Transverse colon (tissue), 4 donors: ENCODE data around the gene FAM107A. TPM values are rescaled to one million over a fixed set of nuclear protein-coding genes. Genes with fewer than 3 reads are reported as not detected.

Source experiments
- DNase-seq: peaks from one replicate; pipeline ENCODE4 v3.0.0-alpha.2; 2019
- H3K27ac ChIP-seq, 4 donors: fragments of 200-600 bp; sonication (generic); 2 replicates each; pipeline ENCODE4 v1.5.1; 2016 to 2018; ENCODE audit warnings: inconsistent platforms in 4 of 4
- H3K27me3 ChIP-seq: fragments of 200-600 bp; sonication (generic); 2 replicates; pipeline ENCODE4 v1.5.1; 2017; ENCODE audit warnings: inconsistent platforms
- H3K36me3 ChIP-seq, 4 donors: fragments of 200-600 bp; sonication (generic); 2 replicates each; pipeline ENCODE4 v1.5.1; 2017 to 2019; ENCODE audit warnings: inconsistent platforms in 4 of 4
- H3K4me1 ChIP-seq, 4 donors: fragments of 200-600 bp; sonication (generic); 2 replicates each; pipeline ENCODE4 v1.5.1; 2017 to 2020; ENCODE audit warnings: inconsistent platforms in 4 of 4
- H3K4me3 ChIP-seq, 4 donors: fragments of 200-600 bp; sonication (generic); 1 replicate in 1 of 4; 2 replicates in 3 of 4; pipeline versions ENCODE4 v1.5.1 to v1.6.1; 2017 to 2019; ENCODE audit warnings: inconsistent platforms in 4 of 4
- H3K9me3 ChIP-seq, 2 donors: fragments of 200-600 bp; sonication (generic); 2 replicates each; pipeline ENCODE4 v1.5.1; 2017 to 2019; ENCODE audit warnings: inconsistent platforms in 2 of 2
- CTCF ChIP-seq, 5 experiments: fragments of 200-600 bp in 3 of 5; fragments of 450-650 bp in 2 of 5; sonication (generic) in 3 of 5; IDR thresholded peaks; 1 replicate in 2 of 5; 2 replicates in 3 of 5; pipeline ENCODE4 v1.5.1; 2016 to 2017; ENCODE audit warnings: antibody characterized with exemption in 5 of 5, inconsistent platforms in 3 of 5, mild to moderate bottlenecking in 2 of 5, moderate library complexity in 1 of 5
- EP300 ChIP-seq: sonication (generic); formaldehyde crosslinking; IDR thresholded peaks from one replicate; pipeline ENCODE4 v1.6.1; 2017; ENCODE audit warnings: antibody characterized with exemption, low read depth
- POLR2A ChIP-seq: fragments of 450-650 bp; IDR thresholded peaks from one replicate; pipeline ENCODE4 v1.6.1; 2016; ENCODE audit warnings: antibody characterized with exemption, mild to moderate bottlenecking, moderate library complexity
- POLR2AphosphoS5 ChIP-seq, 3 donors: sonication (generic); formaldehyde crosslinking; IDR thresholded peaks; one replicate each; pipeline ENCODE4 v1.6.1; 2016; ENCODE audit warnings: antibody characterized with exemption in 3 of 3
- WGBS, 2 donors: methylation state at CpG; one replicate each; pipeline ENCODE4 v1.1.5; 2018; ENCODE audit warnings: low coverage in 1 of 2; 5-methylcytosine and 5-hydroxymethylcytosine counted together
- in situ Hi-C, 4 donors: fragments of 200-750 bp; cut with MboI; loops; one replicate each; pipeline versions ENCODE4 v1.15.0 to v1.15.1; 2017; ENCODE audit warnings: low sequenced_read_pairs in 3 of 4, low pct_ligation_motif_present in 1 of 4, low pct_unique_long_range_greater_than_20kb in 1 of 4
- intact Hi-C: fragments of 100-400 bp; cut with DNase I; formaldehyde crosslinking; loops from one replicate; pipeline ENCODE4 v1.15.1; 2023; ENCODE audit warnings: low total_unique reads
- total RNA-seq, 4 donors: library from RNA; depleted of rRNA; stranded (reverse); fragments of >200 nt; gene quantifications; one replicate each; pipeline ENCODE4 v1.1.0, GENCODE V29; 2016

The FAM107A gene
- total RNA-seq, 4 donors from 2014 or later: 14.1 to 21.9 (median 16.0) TPM

- in situ Hi-C loops: loop anchor here in 1 of 4 donors (10.0 kb wide), 1 partner anchor 340 kb away; no protein-coding TSS in a partner anchor
- Histone ChIP-seq H3K9me3 (no peaks in the 10 kb centered on the region), H3K27ac (no peak overlapping the region), H3K4me1 (peaks cover 0 to 5% (median 0%) of the 10 kb centered on the region in 4 donors), H3K27me3 (no peaks in the 10 kb centered on the region), H3K36me3 (peaks cover 0 to 11% (median 1%) of the 10 kb centered on the region in 4 donors), H3K4me3 (no peak overlapping the region)
- no peak for TF ChIP-seq CTCF (IDR thresholded peaks at IDR 0.05)
- no peak for TF ChIP-seq POLR2A
- TF ChIP-seq POLR2AphosphoS5 (IDR thresholded peaks at IDR 0.05): no peak
- TF ChIP-seq EP300: no peak
- WGBS, 2 donors: 89 to 100% methylated on average over 1 to 11 of the region's 11 CpGs
- intact Hi-C loops: no loop called here
- no peak for DNase-seq
Measured at GRCh38 chr3:58524326-58524888, 52.8 kb downstream of the FAM107A start.

- WGBS, 2 donors: 88 to 90% methylated on average over 5 of the region's 5 CpGs
- Histone ChIP-seq H3K27ac (no peak overlapping the region), H3K9me3 (no peaks in the 10 kb centered on the region), H3K4me1 (no peaks in the 10 kb centered on the region), H3K27me3 (no peaks in the 10 kb centered on the region), H3K36me3 (peaks cover 0 to 11% (median 1%) of the 10 kb centered on the region in 4 donors), H3K4me3 (no peak overlapping the region)
- intact Hi-C loops (no loop called here), in situ Hi-C loops (loop anchor here in 1 of 4 donors (10.0 kb wide), 1 partner anchor 338 kb away; no protein-coding TSS in a partner anchor)
- TF ChIP-seq EP300 (no peak), POLR2A (no peak), POLR2AphosphoS5 (IDR thresholded peaks at IDR 0.05) (no peak), CTCF (IDR thresholded peaks at IDR 0.05) (no peak)
- no peak for DNase-seq
Measured at GRCh38 chr3:58522759-58523425, 54.3 kb downstream of the FAM107A start.

GRCh38 chr3:58521917-58522631 is 55.1 kb downstream of the FAM107A start:
- intact Hi-C loops (no loop called here), in situ Hi-C loops (loop anchor here in 1 of 4 donors (10.0 kb wide), 1 partner anchor 337 kb away; no protein-coding TSS in a partner anchor)
- Histone ChIP-seq H3K36me3 (peaks cover 0 to 13% (median 1%) of the 10 kb centered on the region in 4 donors), H3K4me3 (no peak overlapping the region), H3K27me3 (no peaks in the 10 kb centered on the region), H3K27ac (no peak overlapping the region), H3K4me1 (no peaks in the 10 kb centered on the region), H3K9me3 (no peaks in the 10 kb centered on the region)
- TF ChIP-seq CTCF (IDR thresholded peaks at IDR 0.05) (no peak), EP300 (no peak), POLR2A (no peak), POLR2AphosphoS5 (IDR thresholded peaks at IDR 0.05) (no peak)
- DNase-seq: no peak
- 63 to 83% methylated on average over 4 to 10 of the region's 10 CpGs for WGBS, 2 donors

DNA sequence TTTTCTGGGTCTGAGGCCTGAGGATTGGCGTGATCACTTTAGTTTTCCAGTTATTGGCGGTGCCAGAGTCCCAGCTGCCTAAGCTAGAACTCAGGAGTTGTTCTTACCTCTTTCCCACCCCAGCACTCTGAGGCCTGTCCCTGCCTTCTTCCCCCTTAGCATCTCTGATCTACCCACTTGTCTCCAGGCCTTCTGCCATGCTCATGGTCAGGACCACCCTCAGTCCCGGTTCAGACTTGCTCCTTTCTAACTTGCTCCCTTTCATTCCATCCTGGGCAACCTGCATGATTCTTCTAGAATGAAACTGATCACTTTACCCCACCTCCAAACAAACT is 55.9 kb downstream of the FAM107A start:
- Histone ChIP-seq H3K4me1 (no peaks in the 10 kb centered on the region), H3K4me3 (no peak overlapping the region), H3K27me3 (no peaks in the 10 kb centered on the region), H3K9me3 (no peaks in the 10 kb centered on the region), H3K36me3 (peaks cover 0 to 21% (median 1%) of the 10 kb centered on the region in 4 donors), H3K27ac (no peak overlapping the region)
- TF ChIP-seq POLR2A: no peak
- TF ChIP-seq CTCF (IDR thresholded peaks at IDR 0.05): no peak
- intact Hi-C loops (no loop called here), in situ Hi-C loops (loop anchor here in 1 of 4 donors (10.0 kb wide), 1 partner anchor 337 kb away; no protein-coding TSS in a partner anchor)
- WGBS, 2 donors: 93 to 100% methylated on average over 2 to 3 of the region's 3 CpGs
- no peak for DNase-seq
